GM23338 (cell line): ENCODE data around the gene PCNX1.

Experiments
- CREB1 ChIP-seq: fragments of 250-450 bp; sonication (Bioruptor Pico); IDR thresholded peaks from 2 replicates; pipeline ENCODE4 v1.5.0; 2020; ENCODE audit warnings: low read depth, mild to moderate bottlenecking, moderate library complexity
- CTCF ChIP-seq, 2 experiments: fragments of 200-600 bp in 1 of 2; sonication (generic) in 1 of 2; conservative IDR thresholded peaks; 2 replicates each; pipeline versions ENCODE4 v1.5.1 to v1.6.1; 2016 to 2017; ENCODE audit warnings: antibody characterized with exemption in 2 of 2, low read depth in 2 of 2, mild to moderate bottlenecking in 2 of 2, moderate library complexity in 1 of 2
- EZH2 ChIP-seq: fragments of 200-600 bp; sonication (generic); IDR thresholded peaks from one replicate; pipeline ENCODE4 v1.8.0; 2017; ENCODE audit warnings: antibody characterized with exemption, mild to moderate bottlenecking, low read depth; ENCODE audit not compliant: unreplicated experiment
- EZH2phosphoT487 ChIP-seq: fragments of 200-600 bp; sonication (generic); IDR thresholded peaks from one replicate; pipeline ENCODE4 v1.8.1; 2018; ENCODE audit warnings: antibody characterized with exemption; ENCODE audit not compliant: unreplicated experiment
- POLR2AphosphoS5 ChIP-seq: IDR thresholded peaks from 2 replicates; pipeline ENCODE4 v1.6.1; 2016; ENCODE audit warnings: antibody characterized with exemption, low read depth
- REST ChIP-seq: IDR thresholded peaks from one replicate; pipeline ENCODE4 v1.6.1; 2018; ENCODE audit warnings: antibody characterized with exemption; ENCODE audit not compliant: unreplicated experiment

GRCh38 chr14:71060825-71061455 is 153.7 kb downstream of the PCNX1 start:
- TF ChIP-seq REST (no peak), CTCF (conservative IDR thresholded peaks at IDR 0.05; ENCODE audit: low read depth in 2 of 2) (no peak), EZH2phosphoT487 (no peak), POLR2AphosphoS5 (no peak), EZH2 (no peak), CREB1 (CRISPR knock-in tag) (no peak)
